ENCODE data around the gene OSBPL1A. TPM values are rescaled to one million over a fixed set of nuclear protein-coding genes. Genes with fewer than 3 reads are reported as not detected.
"Not testable (repeated sequence)": the region's sequence is repeated elsewhere in the genome, so short reads cannot be mapped to it uniquely, and the experiment has no call there.

The OSBPL1A gene
- total RNA-seq, 1 experiment from 2014 or later = 29.8 TPM

- no peak for DNase-seq
- H3K27me3 ChIP-seq = no peaks in the 10 kb centered on the region
- no peak overlapping the region for H3K4me3 ChIP-seq
- no peaks in the 10 kb centered on the region for H3K9me3 ChIP-seq
- H3K36me3 ChIP-seq = peaks cover 9% of the 10 kb centered on the region
These were observed 237.5 kb downstream of the OSBPL1A start for GRCh38 chr18:24160086-24160485.

GRCh38 chr18:24157855-24158254, 239.8 kb downstream of the OSBPL1A start:
- Histone ChIP-seq H3K4me3 (no peak overlapping the region), H3K36me3 (peaks cover 7% of the 10 kb centered on the region; the same call in 1 of the 2 replicates), H3K27me3 (no peaks in the 10 kb centered on the region), H3K9me3 (no peaks in the 10 kb centered on the region)
- no peak for DNase-seq

GRCh38 chr18:24153397-24153796, 244.2 kb downstream of the OSBPL1A start:
- Histone ChIP-seq H3K4me3 (no peak overlapping the region), H3K9me3 (no peaks in the 10 kb centered on the region), H3K36me3 (no peaks in the 10 kb centered on the region), H3K27me3 (no peaks in the 10 kb centered on the region)
- no peak for DNase-seq

GRCh38 chr18:24149591-24149990, 248.0 kb downstream of the OSBPL1A start:
- H3K36me3 ChIP-seq, DNase-seq, H3K27me3 ChIP-seq, H3K4me3 ChIP-seq, H3K9me3 ChIP-seq: not testable (repeated sequence)

- H3K4me3 ChIP-seq = no peak overlapping the region
- H3K36me3 ChIP-seq = no peaks in the 10 kb centered on the region
- no peak for DNase-seq
- H3K9me3 ChIP-seq = no peaks in the 10 kb centered on the region
- no peaks in the 10 kb centered on the region for H3K27me3 ChIP-seq
These were observed 255.2 kb downstream of the OSBPL1A start for GRCh38 chr18:24142376-24142775.

- Histone ChIP-seq H3K4me3 (no peak overlapping the region), H3K36me3 (no peaks in the 10 kb centered on the region), H3K27me3 (no peaks in the 10 kb centered on the region), H3K9me3 (no peaks in the 10 kb centered on the region)
- no peak for DNase-seq
These were observed 256.9 kb downstream of the OSBPL1A start for GRCh38 chr18:24140697-24141096.

- DNase-seq = peak; percentile 54
- peak within 1 kb of the TSS; percentile 41 for H3K4me3 ChIP-seq
- H3K27me3 ChIP-seq = no peaks in the 10 kb centered on the region
- H3K36me3 ChIP-seq = no peaks in the 10 kb centered on the region
- no peaks in the 10 kb centered on the region for H3K9me3 ChIP-seq
These were observed 258.6 kb downstream of the OSBPL1A start, which contains the start of gene CABYR for GRCh38 chr18:24138789-24139616. Gene CABYR (plus strand): TSS chr18:24139062. CDS start chr18:24143115, 4,053 bp downstream.

GRCh38 chr18:24138409-24138788, 259.2 kb downstream of the OSBPL1A start:
- H3K36me3 ChIP-seq = no peaks in the 10 kb centered on the region
- H3K9me3 ChIP-seq = no peaks in the 10 kb centered on the region
- peak overlapping the region; percentile 41 for H3K4me3 ChIP-seq
- H3K27me3 ChIP-seq = no peaks in the 10 kb centered on the region
- no peak for DNase-seq

- H3K4me3 ChIP-seq = no peak overlapping the region
- no peak for DNase-seq
- H3K27me3 ChIP-seq = no peaks in the 10 kb centered on the region
- H3K36me3 ChIP-seq = no peaks in the 10 kb centered on the region
- H3K9me3 ChIP-seq = no peaks in the 10 kb centered on the region
These were observed 260.7 kb downstream of the OSBPL1A start for GRCh38 chr18:24136967-24137373.

GRCh38 chr18:24130494-24130893, 267.1 kb downstream of the OSBPL1A start:
- DNase-seq = no peak
- no peaks in the 10 kb centered on the region for H3K27me3 ChIP-seq
- no peak overlapping the region for H3K4me3 ChIP-seq

GRCh38 chr18:24128700-24129099, 268.9 kb downstream of the OSBPL1A start:
- Histone ChIP-seq H3K9me3 (no peaks in the 10 kb centered on the region), H3K27me3 (no peaks in the 10 kb centered on the region), H3K4me3 (no peak overlapping the region), H3K36me3 (no peaks in the 10 kb centered on the region; the same call in 1 of the 2 replicates)
- no peak for DNase-seq

More at GRCh38 chr18:24130494-24130893, 267.1 kb downstream of the OSBPL1A start:
- Histone ChIP-seq H3K9me3 (no peaks in the 10 kb centered on the region), H3K36me3 (no peaks in the 10 kb centered on the region; the same call in 1 of the 2 replicates)

- H3K9me3 ChIP-seq = no peaks in the 10 kb centered on the region
- no peak overlapping the region for H3K4me3 ChIP-seq
- no peaks in the 10 kb centered on the region for H3K27me3 ChIP-seq
- H3K36me3 ChIP-seq = no peaks in the 10 kb centered on the region; the same call in 1 of the 2 replicates
- no peak for DNase-seq
These were observed 269.9 kb downstream of the OSBPL1A start for GRCh38 chr18:24127735-24128134.

- Histone ChIP-seq H3K27me3 (no peaks in the 10 kb centered on the region), H3K9me3 (no peaks in the 10 kb centered on the region), H3K4me3 (no peak overlapping the region), H3K36me3 (no peaks in the 10 kb centered on the region; the same call in 1 of the 2 replicates)
- no peak for DNase-seq
These were observed 271.3 kb downstream of the OSBPL1A start for GRCh38 chr18:24126155-24126961.

- H3K9me3 ChIP-seq = no peaks in the 10 kb centered on the region
- H3K36me3 ChIP-seq = no peaks in the 10 kb centered on the region; the same call in 1 of the 2 replicates
- no peak overlapping the region for H3K4me3 ChIP-seq
- DNase-seq = no peak
- no peaks in the 10 kb centered on the region for H3K27me3 ChIP-seq
These were observed 276.0 kb downstream of the OSBPL1A start for GRCh38 chr18:24121625-24122024.

GRCh38 chr18:24120676-24121075, 276.9 kb downstream of the OSBPL1A start:
- Histone ChIP-seq H3K9me3 (no peaks in the 10 kb centered on the region), H3K36me3 (no peaks in the 10 kb centered on the region; the same call in 1 of the 2 replicates), H3K4me3 (no peak overlapping the region), H3K27me3 (no peaks in the 10 kb centered on the region)
- no peak for DNase-seq

- H3K27me3 ChIP-seq = no peaks in the 10 kb centered on the region
- DNase-seq = peak; percentile 21
These were observed 278.7 kb downstream of the OSBPL1A start for GRCh38 chr18:24118750-24119577.

More at GRCh38 chr18:24118750-24119577, 278.7 kb downstream of the OSBPL1A start:
- Histone ChIP-seq H3K9me3 (no peaks in the 10 kb centered on the region), H3K36me3 (no peaks in the 10 kb centered on the region; the same call in 1 of the 2 replicates), H3K4me3 (no peak overlapping the region)
